H9 (cell line): ENCODE data around the gene A1BG. TPM values are rescaled to one million over a fixed set of nuclear protein-coding genes. Genes with fewer than 3 reads are reported as not detected.
A peak's percentile ranks its signal among the peaks of the same experiment; 100 is the strongest.

ENCODE experiments used
- DNase-seq: peaks from one replicate; pipeline ENCODE4 v3.0.0-alpha.2; 2017
- H2AFZ ChIP-seq: one replicate; pipeline ENCODE4 v1.6.1; 2013; ENCODE audit warnings: mild to moderate bottlenecking, low read length, control low read depth, moderate library complexity
- H2AK5ac ChIP-seq: 2 replicates; pipeline ENCODE4 v1.6.1; 2013; ENCODE audit warnings: low read length, control low read depth, mixed read lengths; ENCODE audit not compliant: insufficient read length
- H2BK120ac ChIP-seq: one replicate; pipeline ENCODE4 v1.6.1; 2013; ENCODE audit warnings: low read depth, mild to moderate bottlenecking, low read length, control low read depth, inconsistent platforms; ENCODE audit not compliant: poor library complexity, severe bottlenecking
- H2BK12ac ChIP-seq: 2 replicates; pipeline ENCODE4 v1.6.1; 2013; ENCODE audit warnings: low read length, control low read depth, mixed read lengths, low read depth; ENCODE audit not compliant: insufficient read length
- H2BK15ac ChIP-seq: 2 replicates; pipeline ENCODE4 v1.6.1; 2013; ENCODE audit warnings: low read depth, low read length, control low read depth
- H2BK20ac ChIP-seq: one replicate; pipeline ENCODE4 v1.6.1; 2013; ENCODE audit warnings: low read depth, mild to moderate bottlenecking, low read length, control low read depth, inconsistent platforms; ENCODE audit not compliant: poor library complexity, severe bottlenecking
- H2BK5ac ChIP-seq: 2 replicates; pipeline ENCODE4 v1.6.1; 2013; ENCODE audit warnings: low read length, control low read depth, mixed read lengths; ENCODE audit not compliant: insufficient read length
- H3K14ac ChIP-seq: 2 replicates; pipeline ENCODE4 v1.6.1; 2013; ENCODE audit warnings: low read length, control low read depth; ENCODE audit not compliant: insufficient read depth
- H3K18ac ChIP-seq: 2 replicates; pipeline ENCODE4 v1.6.1; 2013; ENCODE audit warnings: low read depth, mild to moderate bottlenecking, mixed read lengths, low read length, control low read depth; ENCODE audit not compliant: insufficient read length
- H3K23ac ChIP-seq: 2 replicates; pipeline ENCODE4 v1.6.1; 2013; ENCODE audit warnings: low read length, control low read depth, mixed read lengths, low read depth; ENCODE audit not compliant: insufficient read length
- H3K23me2 ChIP-seq: 2 replicates; pipeline ENCODE4 v1.6.1; 2013; ENCODE audit warnings: low read depth, mild to moderate bottlenecking, mixed read lengths, low read length, control low read depth; ENCODE audit not compliant: insufficient read length, poor library complexity, severe bottlenecking
- H3K27ac ChIP-seq: 2 replicates; pipeline ENCODE4 v1.5.1; 2013; ENCODE audit warnings: low read length, control low read depth, mixed read lengths, low read depth; ENCODE audit not compliant: insufficient read length
- H3K27me3 ChIP-seq: 2 replicates; pipeline ENCODE4 v1.6.1; 2013; ENCODE audit warnings: low read length, control low read depth, inconsistent platforms; ENCODE audit not compliant: insufficient read depth
- H3K4ac ChIP-seq: 2 replicates; pipeline ENCODE4 v1.6.1; 2013; ENCODE audit warnings: low read depth, mild to moderate bottlenecking, control low read depth, inconsistent platforms, low read length, moderate library complexity
- H3K4me1 ChIP-seq: 2 replicates; pipeline ENCODE4 v1.6.1; 2013; ENCODE audit warnings: low read length, control low read depth, inconsistent platforms; ENCODE audit not compliant: insufficient read depth
- H3K4me2 ChIP-seq: 2 replicates; pipeline ENCODE4 v1.6.1; 2013; ENCODE audit warnings: low read length, control low read depth, mixed read lengths; ENCODE audit not compliant: insufficient read length, insufficient read depth
- H3K56ac ChIP-seq: 2 replicates; pipeline ENCODE4 v1.6.1; 2013; ENCODE audit warnings: low read depth, mild to moderate bottlenecking, mixed read lengths, low read length, control low read depth; ENCODE audit not compliant: insufficient read length
- H3K79me1 ChIP-seq: 2 replicates; pipeline ENCODE4 v1.6.1; 2013; ENCODE audit warnings: low read depth, mild to moderate bottlenecking, moderate library complexity, low read length, control low read depth, inconsistent platforms; ENCODE audit not compliant: insufficient read depth, poor library complexity, severe bottlenecking
- H3K79me2 ChIP-seq: 2 replicates; pipeline ENCODE4 v1.6.1; 2013; ENCODE audit warnings: low read length, control low read depth, inconsistent platforms; ENCODE audit not compliant: insufficient read depth
- H3K9ac ChIP-seq: 2 replicates; pipeline ENCODE4 v1.6.1; 2013; ENCODE audit warnings: low read length, control low read depth, mixed read lengths; ENCODE audit not compliant: insufficient read length; ENCODE audit errors: extremely low read depth
- H3K9me3 ChIP-seq: one replicate; pipeline ENCODE4 v1.6.1; 2013; ENCODE audit warnings: low read depth, low read length, inconsistent platforms; ENCODE audit not compliant: control insufficient read depth
- H3T11ph ChIP-seq: one replicate; pipeline ENCODE4 v1.6.1; 2013; ENCODE audit warnings: mild to moderate bottlenecking, low read length, control low read depth, inconsistent platforms
- H4K20me1 ChIP-seq: one replicate; pipeline ENCODE4 v1.6.1; 2013; ENCODE audit not compliant: control insufficient read depth, insufficient read length, insufficient read depth
- H4K5ac ChIP-seq: 2 replicates; pipeline ENCODE4 v1.6.1; 2013; ENCODE audit warnings: low read depth, mild to moderate bottlenecking, mixed read lengths, low read length, control low read depth; ENCODE audit not compliant: insufficient read length
- H4K8ac ChIP-seq: replicated peaks from 2 replicates; pipeline ENCODE4 v1.6.1; 2013; ENCODE audit warnings: low read length, control low read depth, mixed read lengths, low read depth; ENCODE audit not compliant: insufficient read length
- H4K91ac ChIP-seq: 2 replicates; pipeline ENCODE4 v1.6.1; 2013; ENCODE audit warnings: low read depth, mild to moderate bottlenecking, moderate library complexity, mixed read lengths, low read length, control low read depth; ENCODE audit not compliant: insufficient read length
- H3K27ac Mint-ChIP-seq, 3 experiments: 2 replicates in 2 of 3; 3 replicates in 1 of 3; pipeline ENCODE4 v1.8.0; 2020 to 2021; ENCODE audit warnings: mixed read lengths in 3 of 3, mild to moderate bottlenecking in 1 of 3, moderate library complexity in 1 of 3
- H3K27me3 Mint-ChIP-seq: 2 replicates; pipeline ENCODE4 v1.8.0; 2021; ENCODE audit warnings: low read depth, mild to moderate bottlenecking, moderate library complexity, mixed read lengths
- H3K36me3 Mint-ChIP-seq, 3 experiments: 2 replicates in 2 of 3; 3 replicates in 1 of 3; pipeline ENCODE4 v1.8.0; 2020 to 2021; ENCODE audit warnings: low read depth in 3 of 3, mixed read lengths in 3 of 3; ENCODE audit not compliant: insufficient read depth in 1 of 3
- H3K4me1 Mint-ChIP-seq, 2 experiments: 2 replicates each; pipeline ENCODE4 v1.8.0; 2020; ENCODE audit warnings: mixed read lengths in 2 of 2
- H3K4me3 Mint-ChIP-seq, 2 experiments: 2 replicates in 1 of 2; 3 replicates in 1 of 2; pipeline ENCODE4 v1.8.0; 2020 to 2021; ENCODE audit warnings: mild to moderate bottlenecking in 2 of 2, mixed read lengths in 2 of 2, moderate library complexity in 1 of 2
- H3K9me3 Mint-ChIP-seq, 2 experiments: 2 replicates in 1 of 2; 3 replicates in 1 of 2; pipeline ENCODE4 v1.8.0; 2020; ENCODE audit warnings: mild to moderate bottlenecking in 2 of 2, mixed read lengths in 2 of 2, moderate library complexity in 1 of 2
- CTCF ChIP-seq: fragments of 200-600 bp; sonication (generic); conservative IDR thresholded peaks from 3 replicates; pipeline ENCODE4 v1.8.0; 2021; ENCODE audit warnings: antibody characterized with exemption, mild to moderate bottlenecking
- WGBS: extraction: QIAGEN DNeasy Blood & Tissue Kit; methylation state at CpG from one replicate; pipeline ENCODE4 v1.1.7; 2013; ENCODE audit warnings: missing lambda C conversion rate, low lambda C conversion rate, mixed read lengths; ENCODE audit not compliant: insufficient read length; ENCODE audit errors: extremely low coverage; 5-methylcytosine and 5-hydroxymethylcytosine counted together
- total RNA-seq: library from RNA; stranded (reverse); gene quantifications from 2 replicates; pipeline ENCODE4 v1.2.1, GENCODE V29; 2021

The A1BG gene
- total RNA-seq, 1 experiment from 2014 or later = 17.4 TPM

GRCh38 chr19:58356766-58357480 lies 3.6 kb upstream of the A1BG start:
- H2AK5ac ChIP-seq = no peak overlapping the region
- no peak overlapping the region for H3K56ac ChIP-seq
- H2BK5ac ChIP-seq = no peak overlapping the region
- WGBS = no CpG with 5 or more reads among the region's 75 CpGs
- Mint-ChIP-seq H3K4me3 (no peak overlapping the region), H3K4me1 (peaks cover 0 to 8% of the 10 kb centered on the region in 2 experiments; a peak in 3 of 4 replicates), H3K27me3 (no peaks in the 10 kb centered on the region), H3K27ac (no peak overlapping the region; a peak in 1 of 7 replicates), H3K36me3 (peaks cover 0 to 2% (median 0%) of the 10 kb centered on the region in 3 experiments; a peak in 2 of 7 replicates), H3K9me3 (no peaks in the 10 kb centered on the region)
- no peak overlapping the region for H3K18ac ChIP-seq
- H3K23me2 ChIP-seq = peaks cover 3% of the 10 kb centered on the region
- no peak overlapping the region for H3T11ph ChIP-seq
- no peak overlapping the region for H3K27ac ChIP-seq
- no peaks in the 10 kb centered on the region for H3K4me1 ChIP-seq
- H2AFZ ChIP-seq = no peak overlapping the region
- no peak overlapping the region for H2BK120ac ChIP-seq
- H4K20me1 ChIP-seq = no peaks in the 10 kb centered on the region
- no peak for TF ChIP-seq CTCF
- H2BK20ac ChIP-seq = no peak overlapping the region
- H4K5ac ChIP-seq = no peak overlapping the region
- H3K4me2 ChIP-seq = no peak overlapping the region
- DNase-seq = peak; percentile 45
- H3K79me2 ChIP-seq = no peaks in the 10 kb centered on the region
- no peak overlapping the region for H4K91ac ChIP-seq
- no peaks in the 10 kb centered on the region for H3K9me3 ChIP-seq
- H2BK12ac ChIP-seq = no peak overlapping the region
- no peak overlapping the region for H2BK15ac ChIP-seq
- H3K14ac ChIP-seq = no peak overlapping the region
- H4K8ac ChIP-seq = no peak overlapping the region
- no peak overlapping the region for H3K4ac ChIP-seq
- H3K27me3 ChIP-seq = no peaks in the 10 kb centered on the region
- H3K23ac ChIP-seq = no peak overlapping the region
- H3K79me1 ChIP-seq = no peaks in the 10 kb centered on the region
- H3K9ac ChIP-seq = no peak overlapping the region
